Caco-2 (cell line): Measurements from ENCODE around the gene GPX1. TPM values are rescaled to one million over a fixed set of nuclear protein-coding genes. Genes with fewer than 3 reads are reported as not detected.

Source experiments
- BruUV-seq: library from RNA; stranded (reverse); fragments of 400-500 nt; replicated peaks from 2 replicates; lab custom pipeline; 2021; lab: Mats Ljungman, UMichigan
- CTCF ChIA-PET: fragments of 300-600 bp; sonication (Branson Sonifier 250); formaldehyde crosslinking; loops from one replicate; lab custom pipeline; 2022; ENCODE audit warnings: antibody characterized with exemption; lab: Charles Lee
- POLR2A ChIA-PET: fragments of 300-600 bp; sonication (Branson Sonifier 250); formaldehyde crosslinking; loops from one replicate; lab custom pipeline; 2022; ENCODE audit warnings: antibody characterized with exemption; lab: Charles Lee
- DNase-seq, 2 experiments: peaks; one replicate each; pipeline versions ENCODE4 v3.0.0 to v3.0.0-alpha.2; 2020 to 2022
- H3K27me3 ChIP-seq: replicated peaks from 2 replicates; pipeline ENCODE4 v1.6.0; 2011; ENCODE audit warnings: low read length; ENCODE audit not compliant: control insufficient read depth, insufficient read depth
- H3K36me3 ChIP-seq: 2 replicates; pipeline ENCODE4 v1.5.1; 2011; ENCODE audit warnings: low read length; ENCODE audit not compliant: control insufficient read depth, insufficient read depth
- H3K4me1 ChIP-seq: fragments of 250-450 bp; sonication (Bioruptor Pico); 2 replicates; pipeline ENCODE4 v1.5.1; 2020; ENCODE audit warnings: mild to moderate bottlenecking
- H3K4me3 ChIP-seq: 2 replicates; pipeline ENCODE4 v1.5.1; 2011; ENCODE audit warnings: low read depth, mild to moderate bottlenecking, control low read depth, low read length
- H3K9me3 ChIP-seq: fragments of 250-450 bp; sonication (Bioruptor Pico); 2 replicates; pipeline ENCODE4 v1.5.1; 2020; ENCODE audit warnings: mild to moderate bottlenecking, moderate library complexity
- H3K27ac Mint-ChIP-seq: one replicate; pipeline ENCODE4 v1.8.0; 2022; ENCODE audit warnings: mixed read lengths; ENCODE audit not compliant: unreplicated experiment
- H3K27me3 Mint-ChIP-seq: one replicate; pipeline ENCODE4 v1.8.0; 2022; ENCODE audit warnings: mixed read lengths; ENCODE audit not compliant: insufficient read depth, unreplicated experiment
- H3K36me3 Mint-ChIP-seq: one replicate; pipeline ENCODE4 v1.8.0; 2022; ENCODE audit warnings: mild to moderate bottlenecking, mixed read lengths; ENCODE audit not compliant: insufficient read depth, unreplicated experiment
- H3K4me1 Mint-ChIP-seq: one replicate; pipeline ENCODE4 v1.8.0; 2022; ENCODE audit warnings: low read depth, mixed read lengths; ENCODE audit not compliant: unreplicated experiment
- H3K4me3 Mint-ChIP-seq: one replicate; pipeline ENCODE4 v1.8.0; 2022; ENCODE audit warnings: mild to moderate bottlenecking, moderate library complexity, mixed read lengths; ENCODE audit not compliant: unreplicated experiment
- H3K9me3 Mint-ChIP-seq: one replicate; pipeline ENCODE4 v1.8.0; 2022; ENCODE audit warnings: mixed read lengths; ENCODE audit not compliant: unreplicated experiment
- intact Hi-C: fragments of 100-400 bp; cut with micrococcal nuclease; formaldehyde crosslinking; loops from one replicate; pipeline ENCODE4 v1.10.0; 2022; ENCODE audit not compliant: unreplicated experiment
- total RNA-seq: library from RNA; stranded (reverse); gene quantifications from 2 replicates; pipeline ENCODE4 v1.2.3, GENCODE V29; 2022
- TF ChIP-seq, protein P1 (sequence below), 2 experiments: fragments of 200-600 bp in 1 of 2; IDR thresholded peaks; 1 replicate in 1 of 2; 2 replicates in 1 of 2; pipeline versions ENCODE4 v1.5.1 to v1.8.0; 2011 to 2022; ENCODE audit warnings: antibody characterized with exemption in 1 of 2, control low read depth in 1 of 2, inconsistent platforms in 1 of 2, low read depth in 1 of 2, low read length in 1 of 2, mild to moderate bottlenecking in 1 of 2, moderate library complexity in 1 of 2; ENCODE audit not compliant: insufficient read depth in 1 of 2, severe bottlenecking in 1 of 2, unreplicated experiment in 1 of 2

GPX1 gene
- total RNA-seq, 1 experiment from 2014 or later, result 197 TPM

DNA sequence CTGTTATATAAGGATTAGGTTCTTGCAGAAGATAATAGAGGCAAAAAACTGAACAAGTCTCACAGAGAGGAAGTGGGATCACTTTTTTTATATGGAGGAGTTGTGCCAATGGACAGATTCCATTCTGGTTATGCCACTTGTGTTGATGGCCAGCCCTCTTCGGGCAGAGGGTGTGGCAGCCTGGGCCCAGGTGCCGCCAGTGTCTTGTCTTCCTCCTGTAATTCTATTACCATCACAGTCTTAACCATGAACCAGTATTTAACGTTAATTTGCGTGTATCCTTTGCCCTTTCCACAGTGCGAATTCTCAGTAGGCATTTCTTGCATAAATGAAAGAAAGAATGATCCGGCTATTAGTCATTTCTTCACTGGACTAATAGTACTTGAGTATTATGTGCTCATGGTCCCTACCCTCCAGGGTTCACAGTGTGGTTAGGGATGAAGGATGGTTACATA is 11.3 kb downstream of the GPX1 start:
- H3K4me1 ChIP-seq, result peaks cover 16% of the 10 kb centered on the region
- POLR2A ChIA-PET, result no interaction called here
- intact Hi-C loops, result no loop called here

DNA sequence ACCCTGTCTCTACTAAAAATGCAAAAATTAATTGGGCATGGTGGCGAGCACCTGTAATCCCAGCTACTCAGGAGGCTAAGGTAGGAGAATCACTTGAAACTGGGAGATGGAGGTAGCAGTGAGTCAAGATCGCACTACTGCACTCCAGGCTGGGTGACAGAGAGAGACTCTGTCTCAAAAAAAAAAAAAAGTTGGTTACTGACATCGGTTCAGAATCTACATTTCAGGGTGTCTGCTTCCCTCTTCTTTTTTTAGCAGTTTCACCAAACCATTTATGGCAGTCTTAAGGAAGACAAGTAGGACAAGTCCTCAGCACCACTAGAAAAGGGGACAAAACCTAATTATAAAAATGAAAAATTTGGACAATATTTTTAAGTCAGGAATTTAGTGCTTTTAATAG is 15.0 kb downstream of the GPX1 start:
- Mint-ChIP-seq H3K27ac (no peak overlapping the region), H3K36me3 (peaks cover 10% of the 10 kb centered on the region), H3K4me3 (no peak overlapping the region), H3K4me1 (peaks cover 19% of the 10 kb centered on the region), H3K27me3 (no peaks in the 10 kb centered on the region), H3K9me3 (no peaks in the 10 kb centered on the region)
- CTCF ChIA-PET, result no interaction called here
- POLR2A ChIA-PET, result no interaction called here
- Histone ChIP-seq H3K9me3 (no peaks in the 10 kb centered on the region), H3K4me1 (0 out of 2 replicates have a peak, but pooled peaks cover 4% of the 10 kb centered on the region), H3K36me3 (no peaks in the 10 kb centered on the region), H3K4me3 (no peak overlapping the region), H3K27me3 (no peaks in the 10 kb centered on the region)
- intact Hi-C loops, result no loop called here
- TF ChIP-seq, protein P1, sequence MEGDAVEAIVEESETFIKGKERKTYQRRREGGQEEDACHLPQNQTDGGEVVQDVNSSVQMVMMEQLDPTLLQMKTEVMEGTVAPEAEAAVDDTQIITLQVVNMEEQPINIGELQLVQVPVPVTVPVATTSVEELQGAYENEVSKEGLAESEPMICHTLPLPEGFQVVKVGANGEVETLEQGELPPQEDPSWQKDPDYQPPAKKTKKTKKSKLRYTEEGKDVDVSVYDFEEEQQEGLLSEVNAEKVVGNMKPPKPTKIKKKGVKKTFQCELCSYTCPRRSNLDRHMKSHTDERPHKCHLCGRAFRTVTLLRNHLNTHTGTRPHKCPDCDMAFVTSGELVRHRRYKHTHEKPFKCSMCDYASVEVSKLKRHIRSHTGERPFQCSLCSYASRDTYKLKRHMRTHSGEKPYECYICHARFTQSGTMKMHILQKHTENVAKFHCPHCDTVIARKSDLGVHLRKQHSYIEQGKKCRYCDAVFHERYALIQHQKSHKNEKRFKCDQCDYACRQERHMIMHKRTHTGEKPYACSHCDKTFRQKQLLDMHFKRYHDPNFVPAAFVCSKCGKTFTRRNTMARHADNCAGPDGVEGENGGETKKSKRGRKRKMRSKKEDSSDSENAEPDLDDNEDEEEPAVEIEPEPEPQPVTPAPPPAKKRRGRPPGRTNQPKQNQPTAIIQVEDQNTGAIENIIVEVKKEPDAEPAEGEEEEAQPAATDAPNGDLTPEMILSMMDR (IDR thresholded peaks at IDR 0.05; ENCODE audit: insufficient read depth in 1 of 2, low read depth in 1 of 2, low read length in 1 of 2, severe bottlenecking in 1 of 2, unreplicated experiment in 1 of 2), result no peak
- no TSS peak for BruUV-seq
- DNase-seq, result no peak

More for the DNA sequence above, 11.3 kb downstream of the GPX1 start:
- no peak overlapping the region for H3K27ac Mint-ChIP-seq
- TF ChIP-seq, protein P1 (IDR thresholded peaks at IDR 0.05; ENCODE audit: insufficient read depth in 1 of 2, low read depth in 1 of 2, low read length in 1 of 2, severe bottlenecking in 1 of 2, unreplicated experiment in 1 of 2), result no peak
- DNase-seq, result no peak
- H3K36me3 ChIP-seq, result no peaks in the 10 kb centered on the region
- peaks cover 4% of the 10 kb centered on the region for H3K36me3 Mint-ChIP-seq
- no TSS peak for BruUV-seq
- H3K4me3 ChIP-seq, result no peak overlapping the region
- no peaks in the 10 kb centered on the region for H3K27me3 ChIP-seq
- CTCF ChIA-PET, result no interaction called here
- H3K4me1 Mint-ChIP-seq, result peaks cover 13% of the 10 kb centered on the region
- no peaks in the 10 kb centered on the region for H3K27me3 Mint-ChIP-seq
- H3K4me3 Mint-ChIP-seq, result no peak overlapping the region
- H3K9me3 Mint-ChIP-seq, result no peaks in the 10 kb centered on the region
- no peaks in the 10 kb centered on the region for H3K9me3 ChIP-seq

DNA sequence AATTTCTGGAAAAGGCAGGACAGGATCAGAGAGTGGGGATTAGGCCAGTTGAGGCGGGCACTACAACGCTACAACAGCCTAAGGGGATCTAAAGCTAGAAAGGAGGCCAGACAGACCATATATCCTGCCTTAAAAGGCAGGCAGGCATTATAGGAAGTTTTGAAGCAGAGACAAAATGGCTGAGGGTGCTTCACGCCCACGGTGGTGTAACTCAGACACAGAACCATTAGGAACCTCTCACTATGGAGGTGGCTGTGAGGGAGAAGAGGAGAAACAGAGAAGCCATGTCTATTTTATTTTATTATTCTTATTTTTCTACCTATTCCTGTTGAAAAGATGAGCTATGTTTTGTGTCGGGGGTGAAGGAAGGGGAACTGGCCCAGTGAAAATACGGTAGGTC is 16.2 kb downstream of the GPX1 start:
- POLR2A ChIA-PET, result no interaction called here

More for the DNA sequence above, 16.2 kb downstream of the GPX1 start:
- no peaks in the 10 kb centered on the region for H3K9me3 ChIP-seq
- Mint-ChIP-seq H3K27ac (peak overlapping the region; percentile 79), H3K4me3 (peak overlapping the region; percentile 22), H3K4me1 (peaks cover 19% of the 10 kb centered on the region), H3K27me3 (no peaks in the 10 kb centered on the region), H3K9me3 (no peaks in the 10 kb centered on the region), H3K36me3 (peaks cover 10% of the 10 kb centered on the region)
- H3K4me1 ChIP-seq, result 0 out of 2 replicates have a peak, but pooled peaks cover 4% of the 10 kb centered on the region
- no peaks in the 10 kb centered on the region for H3K27me3 ChIP-seq
- DNase-seq, result no peak
- CTCF ChIA-PET, result no interaction called here
- H3K4me3 ChIP-seq, result no peak overlapping the region
- TF ChIP-seq, protein P1 (IDR thresholded peaks at IDR 0.05; ENCODE audit: insufficient read depth in 1 of 2, low read depth in 1 of 2, low read length in 1 of 2, severe bottlenecking in 1 of 2, unreplicated experiment in 1 of 2), result no peak
- no TSS peak for BruUV-seq
- intact Hi-C loops, result no loop called here
- H3K36me3 ChIP-seq, result no peaks in the 10 kb centered on the region
